NCI-H2196 (cell line): ENCODE results near the gene CCDC47.

Experiments
- DNase-seq: peaks from one replicate; lab custom pipeline; 2025; ENCODE audit not compliant: unreplicated experiment; lab: John Stamatoyannopoulos, UW

Gene CCDC47

DNA sequence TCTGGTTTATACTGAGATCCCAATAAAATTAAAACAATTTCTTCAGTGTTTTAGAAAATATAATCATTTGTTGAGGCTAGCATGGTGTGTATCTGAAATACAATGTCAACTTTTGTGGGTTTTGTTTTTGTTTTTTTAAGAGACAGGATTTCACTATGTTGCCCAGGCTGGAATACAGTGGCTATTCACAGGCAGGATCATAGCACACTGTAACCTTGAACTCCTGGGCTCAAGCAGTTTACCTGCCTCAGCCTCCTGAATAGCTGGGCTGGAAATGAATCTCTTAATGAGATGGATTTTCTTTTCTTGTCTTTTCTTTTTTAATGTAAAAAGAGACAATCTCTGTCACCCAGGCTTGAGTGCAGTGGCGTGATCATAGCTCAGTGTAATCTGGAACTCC lies 12.7 kb upstream of the CCDC47 start:
- no peak for DNase-seq

DNA sequence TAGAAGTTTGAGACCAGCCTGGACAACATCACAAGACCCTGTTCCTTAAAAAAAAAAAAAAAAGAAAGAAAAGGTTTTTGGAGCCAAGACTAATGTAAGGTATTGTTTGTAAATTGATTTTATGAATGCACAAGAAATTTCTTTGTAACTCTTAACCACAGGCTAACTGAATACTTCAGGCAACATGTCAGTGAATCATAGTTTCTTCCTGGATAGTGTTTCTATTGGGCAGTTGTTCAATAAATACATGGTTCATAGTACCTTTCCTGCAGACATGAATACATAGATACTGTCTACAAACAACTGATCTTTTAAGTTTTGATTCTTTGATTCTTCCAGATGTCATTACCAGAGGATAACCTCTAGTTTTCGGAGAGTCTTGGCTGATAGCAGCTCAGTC lies 12.2 kb upstream of the CCDC47 start:
- no peak for DNase-seq

DNA sequence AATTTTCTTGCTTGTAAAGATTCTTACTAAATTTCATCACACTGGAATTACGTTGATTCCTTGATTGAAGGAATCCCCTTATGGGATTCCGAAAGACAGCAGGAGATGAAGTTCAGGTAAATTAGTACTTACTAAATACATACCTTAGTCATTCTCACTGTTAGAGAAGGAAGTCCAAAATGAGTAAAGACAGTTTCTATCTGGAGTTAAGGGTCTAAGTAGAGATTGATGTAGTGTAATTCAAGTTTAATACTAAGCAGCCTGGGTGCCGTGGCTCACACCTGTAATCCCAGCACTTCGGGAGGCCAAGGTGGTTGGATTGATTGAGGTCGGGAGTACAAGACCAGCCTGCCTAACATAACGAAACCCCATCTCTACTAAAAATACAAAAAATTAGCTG lies 10.1 kb upstream of the CCDC47 start:
- no peak for DNase-seq

DNA sequence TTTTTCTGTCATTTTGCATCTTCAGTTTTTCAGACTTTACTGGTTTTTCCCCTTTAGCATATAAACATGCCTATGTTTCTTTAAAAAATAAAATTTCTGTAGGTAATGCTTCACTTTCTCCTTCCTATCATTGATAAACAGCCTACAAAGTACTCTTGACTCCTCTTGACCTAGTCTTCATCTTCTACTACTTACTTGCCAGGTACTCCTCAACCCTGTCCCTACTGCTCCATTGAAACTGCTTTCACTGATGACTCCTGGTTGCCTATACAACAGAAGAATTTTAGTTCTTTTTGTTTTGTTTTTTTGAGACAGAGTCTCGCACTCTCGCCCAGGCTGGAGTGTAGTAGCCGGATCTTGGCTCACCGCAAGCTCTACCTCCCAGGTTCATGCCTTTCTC lies 7.5 kb upstream of the CCDC47 start:
- no peak for DNase-seq

DNA sequence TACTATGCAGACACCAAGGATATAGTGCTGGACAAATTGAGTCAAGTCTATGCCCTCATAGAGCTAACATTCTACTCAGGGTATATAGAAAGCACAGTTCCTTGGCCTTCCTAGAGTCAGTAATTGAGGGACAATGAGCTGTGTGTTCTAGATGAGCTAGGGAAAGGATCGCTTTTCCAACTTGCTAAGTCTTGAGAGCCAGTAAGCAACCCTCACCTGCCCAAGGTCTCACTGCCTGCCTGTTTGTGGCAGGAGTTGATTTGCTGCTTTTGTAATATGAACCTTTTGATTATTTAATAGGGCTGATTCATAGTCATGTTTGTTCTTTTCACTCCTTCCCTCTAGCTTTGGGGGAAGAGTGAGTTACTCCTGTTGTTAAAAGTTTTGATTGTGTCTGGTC lies 7.1 kb upstream of the CCDC47 start:
- DNase-seq, result peak; percentile 51

DNA sequence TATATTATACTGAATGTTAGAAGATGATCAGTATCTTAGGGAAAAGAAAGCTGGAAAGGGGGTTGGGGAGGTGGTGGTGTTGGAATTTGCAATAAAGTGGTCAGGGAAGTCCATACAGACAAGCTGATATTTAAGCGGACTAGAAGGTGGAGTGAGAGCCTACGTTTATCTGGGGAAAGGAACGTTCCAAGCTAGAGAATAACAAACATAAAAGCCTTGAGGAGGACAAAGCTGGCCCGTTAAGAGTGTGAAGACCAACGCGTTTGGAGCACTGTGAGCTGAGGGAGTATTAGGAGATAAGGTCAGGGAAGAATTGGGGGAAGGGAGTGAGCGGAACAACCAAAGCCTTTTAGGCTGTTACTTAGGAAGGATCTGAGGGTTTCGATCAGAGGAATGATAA lies 2.0 kb upstream of the CCDC47 start:
- no peak for DNase-seq

DNA sequence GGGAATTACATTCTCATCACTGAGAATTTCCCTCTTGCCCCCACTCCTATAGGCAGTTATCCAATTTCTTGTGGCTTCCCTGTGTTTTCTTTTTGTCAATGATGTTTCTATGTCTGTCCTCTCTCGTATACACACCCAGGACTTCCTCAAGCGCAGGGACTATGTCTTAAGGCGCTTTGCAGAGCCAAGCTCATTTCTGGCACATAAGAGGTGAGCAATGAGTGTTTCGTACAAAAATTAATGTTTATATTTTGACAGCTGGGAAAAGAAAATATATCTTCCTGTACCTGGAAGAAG lies 1.5 kb upstream of the CCDC47 start:
- DNase-seq, result no peak

DNA sequence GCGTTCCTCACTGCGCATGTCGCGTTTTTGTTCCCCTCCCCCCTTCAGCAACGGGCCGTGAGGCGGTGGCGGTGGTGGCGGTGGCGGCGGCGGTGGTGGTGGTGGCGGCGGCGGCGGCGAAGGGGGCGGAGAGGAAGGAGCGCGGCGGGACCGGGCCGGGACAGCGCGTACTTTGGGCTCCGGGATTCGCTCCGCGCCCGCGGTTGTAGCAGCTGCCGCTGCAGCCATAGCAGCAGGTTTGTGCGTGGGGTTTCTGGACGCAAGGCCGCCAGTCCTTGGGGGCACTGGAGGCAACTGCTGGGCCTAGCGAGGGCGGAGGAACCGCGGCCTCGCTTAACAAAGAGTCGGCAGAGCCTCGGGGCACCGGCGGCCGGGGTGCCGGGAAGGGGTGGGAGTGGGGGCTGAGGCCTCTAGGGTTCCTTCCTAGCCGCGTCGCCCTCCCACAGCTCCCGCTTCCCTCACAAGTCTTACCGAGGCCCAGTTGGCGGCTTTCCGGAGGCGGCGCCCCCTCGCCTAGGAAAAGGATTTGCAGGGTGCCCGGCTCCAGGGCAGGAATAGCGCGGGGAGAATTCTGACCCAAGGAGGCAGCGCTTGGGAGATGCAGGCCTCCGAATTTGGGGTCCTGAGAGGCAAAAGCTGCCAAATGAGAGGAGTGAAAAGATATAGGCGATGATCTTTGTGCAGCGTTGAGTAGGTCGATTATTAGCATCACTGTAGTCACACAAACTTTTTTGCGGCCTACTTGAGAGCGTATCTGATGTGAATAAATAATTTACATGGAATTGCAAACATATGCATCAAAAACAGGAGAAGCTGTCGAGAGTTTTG lies 958 bp upstream of the CCDC47 start, which contains the start of gene DDX42:
TSS of gene DDX42 (plus strand) at position 30 of the 828 bp plus-strand sequence. CDS start 12,880 bp downstream, outside the sequence.
- DNase-seq, result no peak

DNA sequence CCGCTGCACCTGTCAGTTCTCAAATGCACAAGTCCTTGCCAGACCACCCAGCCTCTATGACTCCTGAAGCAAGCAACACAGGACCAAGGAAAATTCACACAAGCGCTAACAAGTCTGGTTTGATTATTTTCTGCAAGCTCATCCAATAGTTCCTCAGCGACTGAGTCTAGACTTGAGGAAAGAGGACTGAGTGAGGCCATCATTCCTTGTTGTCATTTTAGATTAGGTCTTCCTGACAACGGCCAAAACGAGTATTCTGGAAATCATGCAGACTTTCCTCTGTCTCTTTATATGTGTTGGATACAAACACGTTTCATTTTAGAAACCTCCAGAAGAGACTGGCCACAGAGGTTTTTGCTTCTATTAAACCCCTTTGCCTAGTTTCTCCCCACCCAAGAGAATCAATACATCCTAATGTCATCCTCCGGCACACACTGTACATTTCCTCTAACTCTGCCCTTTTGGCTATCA lies 561 bp downstream of the CCDC47 start:
- no peak for DNase-seq

DNA sequence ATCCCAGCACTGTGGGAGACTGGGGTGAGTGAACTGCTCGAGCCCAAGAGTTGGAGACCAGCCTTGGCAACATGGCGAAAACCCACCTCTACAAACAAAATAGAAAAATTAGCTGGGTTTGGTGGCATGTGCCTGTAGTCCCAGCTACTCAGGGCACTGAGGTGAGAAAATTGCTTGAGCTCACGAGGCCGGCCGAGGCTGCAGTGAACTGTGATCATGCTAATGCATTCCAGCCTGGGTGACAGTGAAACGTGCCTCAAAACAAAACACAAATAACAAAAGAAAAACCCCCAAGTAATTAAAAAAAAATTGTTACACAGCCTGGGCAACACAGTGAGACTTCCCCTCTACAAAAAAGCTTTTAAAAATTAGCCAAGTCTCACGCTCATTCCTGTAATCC lies 5.0 kb downstream of the CCDC47 start:
- no peak for DNase-seq

DNA sequence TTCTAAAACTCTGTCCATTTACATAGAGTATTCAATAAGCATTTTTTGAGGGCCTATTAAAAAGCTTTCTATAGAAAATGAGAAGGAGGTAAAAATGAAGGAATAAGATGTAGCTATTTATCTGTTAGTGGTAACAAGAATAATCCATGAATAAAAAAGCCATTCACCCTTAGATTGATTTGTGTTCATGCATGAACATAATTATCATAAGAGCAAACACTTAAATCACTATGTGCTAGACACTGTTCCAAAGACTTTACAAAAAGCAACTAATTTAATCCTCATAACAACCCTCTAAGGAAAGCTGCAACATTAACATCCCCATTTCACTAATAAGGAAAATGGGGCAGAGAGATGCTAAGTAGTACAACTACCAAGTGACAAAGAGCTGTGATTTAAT lies 6.6 kb downstream of the CCDC47 start:
- DNase-seq, result no peak

DNA sequence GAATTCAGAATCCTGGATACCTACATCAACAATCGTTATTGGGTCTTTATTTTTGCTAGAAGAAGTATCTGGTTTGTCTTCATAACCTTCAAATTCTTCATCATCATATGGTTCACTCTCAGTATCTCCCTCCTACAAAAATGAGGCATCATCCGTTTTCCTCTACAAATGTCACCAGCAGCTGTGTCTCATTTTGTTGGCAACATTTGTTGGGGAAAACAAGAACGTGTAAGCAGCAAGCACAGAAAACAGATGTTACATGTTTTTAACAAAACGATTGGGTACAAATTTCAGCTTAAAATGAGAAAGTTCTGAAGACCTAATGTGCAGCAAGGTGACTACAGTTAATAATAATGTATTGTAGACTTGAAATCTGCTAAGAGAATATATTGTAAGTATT lies 8.7 kb downstream of the CCDC47 start:
- DNase-seq, result no peak

DNA sequence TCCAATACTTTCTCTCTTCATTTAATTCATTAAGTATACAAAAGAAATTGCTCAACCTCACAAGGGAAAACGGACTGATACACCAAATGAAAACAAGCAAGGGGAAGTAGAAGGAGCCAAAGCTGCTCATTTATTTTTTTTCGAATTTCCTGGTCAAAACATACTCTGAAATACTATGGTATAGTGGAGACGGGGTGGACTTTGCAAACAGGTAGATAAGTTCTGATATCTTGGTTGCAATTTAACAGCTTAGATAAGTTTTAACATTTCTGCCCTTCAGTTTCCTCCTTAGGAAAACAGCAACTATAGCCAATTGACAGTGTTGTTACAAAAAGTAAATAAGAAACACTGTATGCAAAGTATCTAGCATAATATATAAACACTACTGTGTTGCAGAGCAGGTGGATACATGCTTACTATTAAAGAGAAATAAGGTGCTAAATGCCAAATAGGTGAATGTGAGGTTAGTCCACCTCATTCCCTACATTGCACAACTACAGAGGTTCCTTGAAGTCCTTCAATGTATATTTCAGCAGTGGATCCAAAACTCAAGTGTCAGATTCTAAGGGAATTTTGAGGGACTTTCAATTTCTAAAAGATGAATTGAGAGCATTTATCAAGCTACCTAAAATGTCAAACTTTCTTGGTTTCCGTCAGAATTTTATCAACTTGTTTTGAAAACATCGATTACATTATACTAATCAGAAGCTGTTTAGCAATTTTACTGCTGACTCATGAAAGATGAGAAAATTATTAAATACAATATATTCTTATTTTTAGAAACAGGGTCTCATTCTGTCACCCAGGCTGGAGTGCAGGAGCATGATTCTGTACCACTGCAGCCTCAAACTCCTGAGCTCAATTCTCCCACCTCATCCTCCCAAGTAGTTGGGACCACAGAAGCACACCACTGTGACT lies 11.0 kb downstream of the CCDC47 start:
- DNase-seq, result no peak

DNA sequence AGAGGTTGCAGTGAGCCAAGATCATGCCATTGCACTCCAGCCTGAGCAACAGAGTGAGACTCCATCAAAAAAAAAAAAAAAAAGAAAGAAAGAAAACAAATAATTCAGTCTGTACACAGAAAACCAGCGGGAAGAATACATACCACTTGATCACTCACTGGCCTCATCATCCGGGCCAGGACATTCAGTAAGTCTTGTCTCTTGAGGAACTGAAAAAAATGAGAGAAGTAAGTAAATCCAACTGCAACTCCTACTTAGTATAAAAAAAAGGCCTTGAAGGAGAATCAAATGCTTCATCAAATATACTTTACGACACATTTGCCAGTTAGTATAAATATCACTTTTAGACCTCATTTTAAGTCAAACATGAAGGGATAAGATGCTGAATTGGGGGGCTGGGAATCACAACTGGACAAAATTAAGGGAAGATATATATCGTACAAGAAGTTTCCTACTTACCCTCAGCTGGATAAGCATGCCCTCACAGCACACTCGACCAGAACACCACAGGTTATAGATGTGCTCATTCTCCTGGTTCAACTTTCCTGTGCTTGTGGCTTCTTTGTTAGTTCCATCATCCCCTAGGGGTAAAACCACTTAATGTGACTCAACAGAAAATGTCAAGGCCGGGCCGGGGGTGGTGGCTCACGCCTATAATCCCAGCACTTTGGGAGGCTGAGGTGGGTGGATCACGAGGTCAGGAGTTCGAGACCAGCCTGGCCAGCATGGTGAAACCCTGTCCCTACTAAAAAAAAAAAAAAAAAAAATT lies 12.4 kb downstream of the CCDC47 start:
- DNase-seq, result no peak

DNA sequence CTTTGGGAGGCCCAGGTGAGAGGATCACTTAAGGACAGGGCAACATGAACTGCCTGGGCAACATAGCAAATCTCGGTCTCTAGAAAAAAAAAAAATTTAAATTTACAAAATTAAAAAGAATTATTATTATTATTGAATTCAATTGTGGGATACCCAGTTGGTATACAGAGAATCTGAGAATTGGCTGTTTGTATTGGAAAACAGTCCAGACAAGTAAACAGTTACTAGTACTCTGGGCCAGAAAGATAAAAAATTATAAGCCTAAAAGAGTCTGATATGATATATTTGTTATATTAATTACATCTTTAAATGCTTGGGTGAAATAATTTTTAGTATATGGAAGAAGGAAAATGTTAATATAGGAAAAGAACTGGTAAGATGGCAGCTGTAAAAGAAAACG lies 15.0 kb downstream of the CCDC47 start:
- no peak for DNase-seq

DNA sequence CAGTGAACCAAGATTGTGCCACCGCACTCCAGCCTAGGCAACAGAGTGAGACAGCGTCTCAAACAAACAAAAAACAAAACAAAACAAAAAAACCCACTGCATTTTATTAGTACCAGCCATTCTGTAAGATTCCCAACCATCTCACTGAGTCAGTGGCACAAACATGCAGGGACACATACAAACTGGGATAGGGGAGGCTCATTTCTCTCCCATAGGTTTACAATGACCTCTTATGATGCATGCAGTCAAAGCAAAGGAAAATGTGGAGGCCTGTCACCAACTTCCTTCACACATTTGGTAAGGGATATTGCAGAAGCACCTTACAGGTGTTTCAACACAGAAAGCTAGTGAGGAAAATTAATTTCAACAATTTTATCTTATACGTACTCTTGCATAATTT lies 19.4 kb downstream of the CCDC47 start:
- DNase-seq, result no peak

DNA sequence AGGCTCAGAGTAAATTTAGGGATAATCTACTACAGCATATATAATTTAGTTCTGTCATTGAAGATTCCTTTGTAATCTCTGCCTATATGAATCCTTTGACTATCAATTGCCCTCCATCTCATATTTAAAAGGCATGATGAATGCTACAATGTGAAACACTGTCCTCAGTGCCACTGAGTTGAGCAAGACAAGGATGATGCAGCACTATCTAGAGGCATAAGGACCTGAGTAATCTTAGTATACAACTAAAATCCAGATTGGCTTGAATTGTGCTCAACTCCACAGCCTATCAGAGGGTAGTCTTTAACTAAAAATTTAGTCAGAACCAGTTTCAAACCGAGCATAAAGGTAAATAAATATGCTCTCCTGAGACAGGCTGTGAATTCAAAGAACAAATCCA lies 20.2 kb downstream of the CCDC47 start:
- no peak for DNase-seq

DNA sequence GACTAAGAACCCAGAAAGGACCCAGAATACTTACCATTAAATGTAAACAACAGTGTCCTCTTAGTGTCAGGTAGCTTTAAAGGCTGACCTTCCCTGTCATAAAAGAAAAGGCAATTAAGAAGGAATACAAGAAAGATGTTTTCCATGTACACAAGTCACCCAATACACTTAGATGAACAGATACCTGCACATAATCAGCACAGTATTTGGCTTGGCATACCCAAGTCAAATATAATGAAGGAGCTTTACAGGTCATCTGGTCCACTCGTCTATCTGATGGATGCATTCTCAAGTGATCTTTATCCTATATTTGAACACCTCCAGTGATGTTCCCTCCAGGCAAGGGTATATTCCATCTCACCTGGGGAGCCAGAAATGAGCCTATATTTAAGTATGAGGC lies 20.7 kb downstream of the CCDC47 start:
- no peak for DNase-seq

DNA sequence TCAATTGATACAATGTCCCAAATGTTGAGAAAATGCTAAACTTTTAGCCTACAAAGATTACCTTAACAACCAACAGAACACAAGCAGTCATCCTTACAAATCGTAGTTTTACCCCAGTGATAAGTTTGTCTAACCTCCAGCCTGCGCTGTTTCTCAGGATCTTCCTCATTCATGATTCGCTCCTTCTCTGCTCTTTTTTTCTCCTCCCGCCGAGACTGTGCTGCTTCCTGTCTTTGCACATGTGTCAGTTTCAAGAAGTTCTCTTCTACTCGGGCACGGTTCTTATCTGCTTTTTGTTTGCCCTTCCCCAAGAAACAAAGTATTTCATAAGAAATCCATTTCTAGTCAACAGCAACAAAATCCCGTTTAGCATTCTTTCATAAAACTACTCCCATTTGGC lies 21.6 kb downstream of the CCDC47 start:
- DNase-seq, result no peak

DNA sequence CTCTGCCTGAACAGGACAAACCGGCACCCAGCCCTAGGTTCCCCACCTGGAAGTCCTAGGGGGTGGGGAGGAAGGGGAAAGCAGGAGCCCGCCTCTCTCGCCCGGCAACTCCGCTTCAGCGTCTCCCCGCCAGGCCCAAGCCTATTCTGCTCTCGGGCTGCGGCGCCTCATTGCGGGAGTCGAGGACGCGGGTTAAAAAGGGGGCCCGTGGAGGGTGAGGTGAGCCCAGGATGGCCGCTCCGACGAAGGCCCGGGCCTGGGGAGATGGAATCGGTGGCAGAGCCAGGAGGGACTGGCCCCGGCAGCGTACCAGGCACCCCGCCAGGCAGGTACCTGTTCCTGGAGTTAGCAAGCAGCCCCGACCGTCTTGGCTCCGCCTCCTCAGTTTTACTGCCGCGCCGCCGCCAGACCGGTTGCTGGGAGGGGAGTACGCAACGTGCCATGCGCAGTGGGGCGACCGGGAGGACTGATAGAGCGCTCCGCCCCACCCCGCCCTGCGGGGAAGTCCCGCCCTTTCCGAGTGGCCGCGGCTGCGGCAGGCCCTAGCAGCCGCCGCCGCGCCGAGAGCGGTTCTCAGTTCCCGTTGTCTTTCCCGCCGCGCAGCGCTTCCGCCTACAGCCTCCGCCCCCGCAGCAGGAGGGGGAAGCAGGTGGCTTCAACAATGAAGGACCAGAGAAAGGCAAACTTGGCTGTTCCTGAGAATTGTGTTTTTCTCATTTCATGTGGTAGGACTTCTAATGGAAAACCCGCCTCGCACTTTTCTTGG lies 31.8 kb downstream of the CCDC47 start, which contains the start of gene STRADA:
TSS of gene STRADA (minus strand) at position 392 of the 766 bp plus-strand sequence. CDS start 13,430 bp downstream, outside the sequence.
- DNase-seq, result peak; percentile 99

DNA sequence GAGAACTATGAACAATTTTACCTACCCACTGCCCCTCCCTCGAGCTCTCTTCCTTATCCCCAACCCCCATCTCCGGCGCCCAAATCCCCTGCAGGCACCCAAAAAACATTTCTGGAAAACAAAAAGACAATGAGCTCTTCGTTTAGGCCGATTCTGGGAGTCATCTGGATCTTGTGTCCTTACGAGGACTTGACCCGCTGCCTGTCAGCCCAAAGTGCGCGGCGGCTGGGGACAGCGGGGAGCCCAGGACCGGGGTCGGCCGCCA lies 32.3 kb downstream of the CCDC47 start:
- no peak for DNase-seq
